GM12892 (cell line): ENCODE results near the gene CRYBG1.

Experiments
- DNase-seq: peaks from one replicate; pipeline ENCODE4 v3.0.0; 2011; ENCODE audit not compliant: insufficient read length
- FAIRE-seq: peaks from 2 replicates; lab custom pipeline; 2011; peaks lifted over from hg19 to GRCh38; lab: Jason Lieb, UNC
- POLR2A ChIP-seq: IDR thresholded peaks from 2 replicates; pipeline ENCODE4 v1.6.1; 2011; ENCODE audit warnings: low read depth, low read length, control low read depth
- POLR2AphosphoS5 ChIP-seq: IDR thresholded peaks from 2 replicates; pipeline ENCODE4 v1.6.1; 2011; ENCODE audit warnings: low read depth, low read length, control low read depth
- TAF1 ChIP-seq: IDR thresholded peaks from 2 replicates; pipeline ENCODE4 v1.6.1; 2011; ENCODE audit warnings: low read depth, mild to moderate bottlenecking, control low read depth, low read length, borderline replicate concordance

Gene CRYBG1

GRCh38 chr6:106490436-106490835 is 129.9 kb downstream of the CRYBG1 start:
- TF ChIP-seq POLR2AphosphoS5 (no peak), POLR2A (no peak), TAF1 (no peak)
- no peak for FAIRE-seq
- no peak for DNase-seq

GRCh38 chr6:106490974-106491373 is 130.5 kb downstream of the CRYBG1 start:
- no peak for DNase-seq
- no peak for FAIRE-seq
- TF ChIP-seq TAF1 (no peak), POLR2AphosphoS5 (no peak), POLR2A (no peak)

- no peak for FAIRE-seq
- DNase-seq, result no peak
- TF ChIP-seq TAF1 (no peak), POLR2A (no peak), POLR2AphosphoS5 (no peak)
Measured at GRCh38 chr6:106495014-106495413, 134.5 kb downstream of the CRYBG1 start.

GRCh38 chr6:106496823-106497222 is 136.3 kb downstream of the CRYBG1 start:
- no peak for FAIRE-seq
- no peak for DNase-seq
- TF ChIP-seq TAF1 (no peak), POLR2A (no peak), POLR2AphosphoS5 (no peak)

GRCh38 chr6:106501960-106502371 is 141.4 kb downstream of the CRYBG1 start:
- no peak for TF ChIP-seq TAF1
- no peak for TF ChIP-seq POLR2A
- no peak for TF ChIP-seq POLR2AphosphoS5
- DNase-seq (no peak), FAIRE-seq (no peak)

- TF ChIP-seq TAF1 (no peak), POLR2A (no peak), POLR2AphosphoS5 (no peak)
- FAIRE-seq (no peak), DNase-seq (no peak)
Measured at GRCh38 chr6:106502559-106502958, 142.0 kb downstream of the CRYBG1 start.

GRCh38 chr6:106508277-106508676 is 147.8 kb downstream of the CRYBG1 start:
- no peak for DNase-seq
- TF ChIP-seq POLR2A, result no peak
- no peak for TF ChIP-seq TAF1
- TF ChIP-seq POLR2AphosphoS5, result no peak
- FAIRE-seq, result no peak

GRCh38 chr6:106508834-106509233 is 148.3 kb downstream of the CRYBG1 start:
- FAIRE-seq (no peak), DNase-seq (no peak)
- TF ChIP-seq POLR2A (no peak), POLR2AphosphoS5 (no peak), TAF1 (no peak)

GRCh38 chr6:106509420-106510089 is 149.0 kb downstream of the CRYBG1 start:
- TF ChIP-seq POLR2AphosphoS5 (no peak), TAF1 (no peak), POLR2A (no peak)
- FAIRE-seq, result peak; percentile 76

GRCh38 chr6:106510090-106510970 is 149.8 kb downstream of the CRYBG1 start:
- peak; percentile 46 for DNase-seq
- TF ChIP-seq POLR2A (no peak), TAF1 (no peak), POLR2AphosphoS5 (no peak)
- peak; percentile 48 for FAIRE-seq

More at GRCh38 chr6:106509420-106510089, 149.0 kb downstream of the CRYBG1 start:
- no peak for DNase-seq

- TF ChIP-seq TAF1 (no peak), POLR2AphosphoS5 (no peak), POLR2A (no peak)
- peak; percentile 22 for DNase-seq
- no peak for FAIRE-seq
Measured at GRCh38 chr6:106511288-106512047, 151.0 kb downstream of the CRYBG1 start.
